Measurements from ENCODE around the gene BHLHE40.

BHLHE40 gene

GRCh38 chr3:5022187-5022965 lies 43.1 kb downstream of the BHLHE40 start:
- Histone ChIP-seq H3K4me2 (ENCODE audit: low read depth, low read length) (no peak overlapping the region), H3K36me3 (replicated peaks; ENCODE audit: insufficient read depth, low read length) (no peaks in the 10 kb centered on the region), H3K79me2 (ENCODE audit: low read length) (no peaks in the 10 kb centered on the region), H3K27me3 (replicated peaks; ENCODE audit: insufficient read depth, low read length) (no peaks in the 10 kb centered on the region), H3F3A (ENCODE audit: insufficient read depth, low read length) (no peaks in the 10 kb centered on the region), H4K20me1 (ENCODE audit: insufficient read depth, low read length) (no peaks in the 10 kb centered on the region), H3K9me2 (replicated peaks; ENCODE audit: insufficient read depth, low read length) (no peaks in the 10 kb centered on the region), H3K27ac (ENCODE audit: low read length) (no peak overlapping the region), H3K4me1 (ENCODE audit: low read length) (no peaks in the 10 kb centered on the region), H3K9ac (ENCODE audit: low read length) (no peak overlapping the region), H2AFZ (ENCODE audit: low read length) (no peak overlapping the region), H3K9me3 (replicated peaks; ENCODE audit: insufficient read depth, low read length) (no peaks in the 10 kb centered on the region), H3K4me3 (ENCODE audit: low read length) (no peak overlapping the region)
- DNase-seq: no peak
- TF ChIP-seq EZH2phosphoT487 (IDR thresholded peaks at IDR 0.05; ENCODE audit: low read length): no peak
- TF ChIP-seq EZH2 (optimal IDR thresholded peaks at IDR 0.05; ENCODE audit: low read depth, low read length): no peak
- TF ChIP-seq CTCF (IDR thresholded peaks at IDR 0.05; ENCODE audit: low read length): no peak

- no peaks in the 10 kb centered on the region for H3K9me2 ChIP-seq (replicated peaks; ENCODE audit: insufficient read depth, low read length)
- no peak overlapping the region for H3K4me3 ChIP-seq (ENCODE audit: low read length)
- H3K79me2 ChIP-seq (ENCODE audit: low read length): no peaks in the 10 kb centered on the region
- H4K20me1 ChIP-seq (ENCODE audit: insufficient read depth, low read length): no peaks in the 10 kb centered on the region
- no peaks in the 10 kb centered on the region for H3K27me3 ChIP-seq (replicated peaks; ENCODE audit: insufficient read depth, low read length)
- TF ChIP-seq EZH2phosphoT487 (IDR thresholded peaks at IDR 0.05; ENCODE audit: low read length) (no peak), CTCF (IDR thresholded peaks at IDR 0.05; ENCODE audit: low read length) (no peak), EZH2 (optimal IDR thresholded peaks at IDR 0.05; ENCODE audit: low read depth, low read length) (no peak)
- no peaks in the 10 kb centered on the region for H3K9me3 ChIP-seq (replicated peaks; ENCODE audit: insufficient read depth, low read length)
- no peaks in the 10 kb centered on the region for H3K4me1 ChIP-seq (ENCODE audit: low read length)
- no peak overlapping the region for H3K4me2 ChIP-seq (ENCODE audit: low read depth, low read length)
- H3F3A ChIP-seq (ENCODE audit: insufficient read depth, low read length): no peaks in the 10 kb centered on the region
- H2AFZ ChIP-seq (ENCODE audit: low read length): no peak overlapping the region
- H3K9ac ChIP-seq (ENCODE audit: low read length): no peak overlapping the region
- H3K27ac ChIP-seq (ENCODE audit: low read length): no peak overlapping the region
- DNase-seq: no peak
- H3K36me3 ChIP-seq (replicated peaks; ENCODE audit: insufficient read depth, low read length): no peaks in the 10 kb centered on the region
Observed at GRCh38 chr3:5022966-5023776, 43.9 kb downstream of the BHLHE40 start.

- no peaks in the 10 kb centered on the region for H3K9me3 ChIP-seq (replicated peaks; ENCODE audit: insufficient read depth, low read length)
- TF ChIP-seq CTCF (IDR thresholded peaks at IDR 0.05; ENCODE audit: low read length): no peak
- no peak for TF ChIP-seq EZH2 (optimal IDR thresholded peaks at IDR 0.05; ENCODE audit: low read depth, low read length)
- TF ChIP-seq EZH2phosphoT487 (IDR thresholded peaks at IDR 0.05; ENCODE audit: low read length): no peak
- no peak overlapping the region for H3K4me2 ChIP-seq (ENCODE audit: low read depth, low read length)
- no peaks in the 10 kb centered on the region for H4K20me1 ChIP-seq (ENCODE audit: insufficient read depth, low read length)
- no peak overlapping the region for H2AFZ ChIP-seq (ENCODE audit: low read length)
- no peaks in the 10 kb centered on the region for H3F3A ChIP-seq (ENCODE audit: insufficient read depth, low read length)
- no peak for DNase-seq
- H3K27me3 ChIP-seq (replicated peaks; ENCODE audit: insufficient read depth, low read length): no peaks in the 10 kb centered on the region
- H3K4me3 ChIP-seq (ENCODE audit: low read length): no peak overlapping the region
- no peaks in the 10 kb centered on the region for H3K4me1 ChIP-seq (ENCODE audit: low read length)
- H3K9ac ChIP-seq (ENCODE audit: low read length): no peak overlapping the region
- H3K9me2 ChIP-seq (replicated peaks; ENCODE audit: insufficient read depth, low read length): no peaks in the 10 kb centered on the region
- H3K36me3 ChIP-seq (replicated peaks; ENCODE audit: insufficient read depth, low read length): no peaks in the 10 kb centered on the region
- H3K79me2 ChIP-seq (ENCODE audit: low read length): no peaks in the 10 kb centered on the region
- H3K27ac ChIP-seq (ENCODE audit: low read length): no peak overlapping the region
Observed at GRCh38 chr3:5023777-5024346, 44.6 kb downstream of the BHLHE40 start.
